Stimulated activated CD4-positive, alpha-beta T cell treated with anti-CD3 and anti-CD28 coated beads, Interleukin-1b, Interleukin-23, amount 100 ng/mL, for 24 hours (primary cell): ENCODE results near the gene RNF144A.

Source experiments
- DNase-seq, 4 experiments: peaks; one replicate each; pipeline ENCODE4 v3.0.0-alpha.2; 2020; ENCODE audit warnings: low read depth in 4 of 4, low spot score in 1 of 4

Gene RNF144A

GRCh38 chr2:7040547-7040946, 123.3 kb downstream of the RNF144A start:
- DNase-seq, result no peak

GRCh38 chr2:7041421-7041820, 124.2 kb downstream of the RNF144A start:
- no peak for DNase-seq

GRCh38 chr2:7043690-7044089, 126.5 kb downstream of the RNF144A start:
- no peak for DNase-seq

- peak; percentile 23 to 41 (median 33) for DNase-seq
Observed at GRCh38 chr2:7044253-7045250, 127.3 kb downstream of the RNF144A start.

- DNase-seq, result no peak
Observed at GRCh38 chr2:7045601-7046590, 128.7 kb downstream of the RNF144A start.

- DNase-seq, result no peak
Observed at GRCh38 chr2:7047661-7048060, 130.4 kb downstream of the RNF144A start.

- no peak for DNase-seq
Observed at GRCh38 chr2:7048762-7049294, 131.6 kb downstream of the RNF144A start.

GRCh38 chr2:7052404-7052803, 135.2 kb downstream of the RNF144A start:
- no peak for DNase-seq

- no peak for DNase-seq
Observed at GRCh38 chr2:7053650-7054265, 136.5 kb downstream of the RNF144A start.

GRCh38 chr2:7057865-7058400, 140.7 kb downstream of the RNF144A start:
- no peak for DNase-seq

- DNase-seq, result no peak
Observed at GRCh38 chr2:7060156-7060555, 142.9 kb downstream of the RNF144A start.

GRCh38 chr2:7060631-7061449, 143.6 kb downstream of the RNF144A start:
- DNase-seq, result no peak

- no peak for DNase-seq
Observed at GRCh38 chr2:7061450-7061789, 144.2 kb downstream of the RNF144A start.

- no peak for DNase-seq
Observed at GRCh38 chr2:7061921-7062320, 144.7 kb downstream of the RNF144A start.

GRCh38 chr2:7063789-7064188, 146.6 kb downstream of the RNF144A start:
- DNase-seq, result no peak

- DNase-seq, result no peak
Observed at GRCh38 chr2:7068457-7068856, 151.2 kb downstream of the RNF144A start.

- no peak for DNase-seq
Observed at GRCh38 chr2:7070483-7070882, 153.3 kb downstream of the RNF144A start.

- no peak for DNase-seq
Observed at GRCh38 chr2:7071154-7071553, 153.9 kb downstream of the RNF144A start.

GRCh38 chr2:7071916-7072556, 154.8 kb downstream of the RNF144A start:
- no peak for DNase-seq
